Skin of body (tissue), 2 donors: ENCODE data around the gene CRIM1. TPM values are rescaled to one million over a fixed set of nuclear protein-coding genes. Genes with fewer than 3 reads are reported as not detected.

Experiments used
- DNase-seq: peaks from one replicate; lab custom pipeline; 2025; lab: John Stamatoyannopoulos, UW
- total RNA-seq: library from RNA; depleted of rRNA; stranded (reverse); fragments of >200 nt; gene quantifications from one replicate; pipeline ENCODE4 v1.2.3, GENCODE V29; 2014

Gene CRIM1
- total RNA-seq, 1 donor from 2014 or later, result 78.7 TPM

GRCh38 chr2:36570416-36570815 is 214.8 kb downstream of the CRIM1 start:
- no peak for DNase-seq

DNA sequence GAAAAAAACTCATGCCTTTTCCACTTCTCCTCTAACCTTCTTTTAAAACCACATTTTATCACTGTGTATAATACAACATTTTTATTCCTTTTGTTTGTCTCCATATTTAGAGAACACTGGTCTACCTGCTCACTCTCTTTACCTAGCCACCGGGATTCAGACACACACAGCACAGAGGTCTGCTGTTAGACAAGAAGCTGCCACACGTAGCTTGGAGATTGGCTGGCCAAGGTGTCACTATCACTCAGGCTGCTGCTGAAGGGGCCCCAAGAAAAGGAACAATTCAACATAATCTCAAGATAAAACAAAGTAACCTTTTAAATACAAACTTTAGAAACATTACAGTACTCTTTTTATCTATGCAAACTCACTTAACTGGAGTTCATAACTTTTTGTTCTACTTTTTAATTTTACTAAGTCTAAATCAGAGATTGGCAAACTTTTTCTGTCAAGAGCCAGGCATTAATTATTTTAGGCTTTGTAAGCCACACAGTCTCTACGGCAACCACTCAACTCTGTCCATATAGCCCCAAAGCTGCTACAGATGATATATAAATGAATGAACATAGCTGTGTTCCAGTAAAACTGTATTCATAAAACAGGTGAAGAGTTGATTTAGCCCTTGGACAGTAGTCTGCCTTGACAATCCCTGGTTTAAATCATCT is 216.6 kb downstream of the CRIM1 start:
- DNase-seq, result no peak

DNA sequence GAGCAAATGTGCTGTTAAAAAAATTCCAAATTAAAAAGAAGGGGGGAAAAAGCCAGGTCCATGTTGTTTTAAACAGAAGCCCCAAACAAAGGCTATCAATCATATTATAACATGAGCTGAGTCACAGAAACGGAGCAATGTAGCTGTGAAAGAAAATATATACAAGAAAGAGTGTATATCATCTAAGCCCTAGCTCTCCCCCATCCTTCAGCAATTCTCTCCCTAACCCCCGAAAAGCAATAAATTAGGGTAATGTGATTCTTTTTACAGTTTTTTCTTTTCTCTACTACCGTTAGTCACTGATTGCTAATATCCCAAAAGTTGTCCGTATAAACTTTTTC is 217.1 kb downstream of the CRIM1 start:
- no peak for DNase-seq

DNA sequence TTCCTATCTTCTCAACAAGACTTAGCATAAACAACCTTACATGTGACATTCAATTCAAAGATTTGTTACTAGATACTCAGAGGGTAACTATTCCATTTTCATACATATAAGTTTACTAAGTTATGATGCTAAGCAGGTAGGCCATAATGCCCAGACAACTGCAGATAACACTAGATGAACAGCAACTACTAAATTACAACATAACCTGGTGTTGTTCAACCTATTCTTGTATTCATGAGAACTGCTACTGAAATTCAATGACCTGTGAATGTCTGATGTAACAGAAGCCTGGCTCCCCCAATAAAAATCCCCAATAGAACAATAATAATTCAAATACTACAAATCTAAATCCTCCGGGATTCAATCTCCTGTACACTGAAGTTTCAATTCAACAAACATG is 217.6 kb downstream of the CRIM1 start:
- no peak for DNase-seq

DNA sequence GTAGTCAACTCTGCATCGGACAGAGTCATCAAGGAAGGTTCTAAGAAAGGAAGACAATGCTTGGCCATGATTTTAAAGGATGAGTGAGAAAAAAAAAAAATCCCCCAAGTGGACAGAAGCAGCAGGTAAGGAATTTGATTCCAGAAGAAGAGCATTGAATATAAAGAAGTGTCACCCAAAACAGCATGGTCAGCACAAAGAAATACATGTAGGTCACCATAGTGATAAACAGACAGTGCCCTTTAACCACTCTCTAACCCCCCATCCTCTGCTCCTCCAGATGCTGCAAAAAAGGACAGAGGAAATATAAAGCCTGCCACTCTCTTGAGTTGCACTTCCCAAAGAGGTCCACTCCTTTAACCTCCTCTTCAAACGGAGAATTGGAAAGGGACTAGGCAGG is 219.0 kb downstream of the CRIM1 start:
- no peak for DNase-seq

- no peak for DNase-seq
Observed at GRCh38 chr2:36577884-36578283, 222.3 kb downstream of the CRIM1 start.

DNA sequence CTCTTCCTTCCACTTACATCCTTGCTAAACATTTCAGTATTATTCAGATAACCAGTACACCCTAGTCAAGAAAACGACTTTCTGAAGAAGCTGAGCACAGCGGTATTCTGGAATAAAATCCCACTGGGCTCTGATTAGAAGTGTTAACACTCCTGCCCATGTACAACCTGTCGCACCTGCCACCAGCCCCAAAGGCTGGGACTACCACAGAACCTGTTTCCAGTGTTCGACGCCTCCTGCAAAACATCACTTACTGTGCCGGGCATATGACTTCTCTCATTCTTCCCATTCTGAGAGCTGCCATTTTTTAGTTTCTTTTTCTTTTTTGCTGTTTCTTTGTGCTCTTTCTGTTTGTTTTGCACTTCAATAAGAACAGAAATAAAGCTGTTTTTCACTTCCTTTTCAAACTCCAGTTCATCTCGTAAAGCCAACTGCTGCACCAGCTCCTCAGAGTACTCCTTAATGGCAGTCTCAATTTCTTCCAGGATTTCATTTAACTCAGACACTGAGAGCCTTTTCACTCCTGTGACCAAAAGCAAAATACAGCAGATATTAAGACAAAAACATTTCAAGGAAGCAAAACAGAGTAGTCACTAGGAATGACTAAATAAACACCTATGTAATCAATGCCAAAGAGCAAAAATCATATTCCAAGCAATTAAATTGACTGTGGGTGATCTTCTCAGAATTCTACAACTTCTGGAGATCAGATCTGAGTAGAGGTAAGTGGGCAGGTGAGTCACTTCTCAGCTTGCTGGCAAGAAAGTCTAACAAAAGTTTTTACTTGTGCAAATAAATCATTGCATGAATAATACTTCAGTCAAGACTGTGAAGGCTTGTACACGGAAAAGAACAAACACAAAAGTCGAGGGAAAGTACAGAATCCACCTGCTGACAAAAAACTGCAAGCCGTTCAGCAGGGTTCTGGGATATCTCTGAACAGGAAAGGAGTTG is 223.0 kb downstream of the CRIM1 start:
- DNase-seq, result no peak

GRCh38 chr2:36579297-36579664 is 223.7 kb downstream of the CRIM1 start:
- no peak for DNase-seq

DNA sequence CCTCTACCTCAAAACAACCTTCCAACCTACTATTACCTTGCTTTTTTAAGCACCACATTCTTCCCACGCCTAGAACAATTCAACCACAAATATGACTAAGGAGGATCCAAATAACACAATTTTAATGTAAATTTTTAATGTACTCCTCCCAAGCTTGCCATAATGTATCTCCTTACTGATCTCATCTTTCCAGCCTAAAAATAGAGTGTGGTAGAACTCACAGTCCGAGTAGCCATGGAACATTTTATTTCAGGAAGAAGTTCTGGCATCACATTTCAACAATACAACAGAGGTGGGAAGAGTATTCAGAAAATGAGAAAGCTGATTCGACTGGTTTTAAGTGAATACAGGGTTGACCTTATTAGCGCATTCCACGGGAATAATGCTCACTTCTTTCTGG is 227.0 kb downstream of the CRIM1 start:
- DNase-seq, result no peak

DNA sequence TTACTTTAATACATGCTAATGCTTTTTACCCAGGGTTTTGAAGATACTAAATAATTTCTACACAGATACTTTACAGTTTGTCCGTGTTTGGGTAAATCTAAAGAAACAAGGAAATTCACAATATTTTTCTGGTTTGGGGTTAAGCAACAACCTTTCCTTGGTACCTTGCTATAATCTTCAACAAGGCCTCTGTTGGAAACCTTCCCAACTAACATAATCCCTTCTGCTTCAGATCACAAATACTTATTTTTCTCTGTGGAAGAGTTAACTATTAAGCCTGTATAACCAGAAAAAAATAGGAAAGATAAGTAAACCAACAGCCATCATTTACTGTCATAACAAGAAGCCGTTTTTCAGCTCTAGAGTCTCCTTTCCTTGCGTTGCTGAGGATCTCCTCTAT is 227.4 kb downstream of the CRIM1 start:
- DNase-seq, result no peak

DNA sequence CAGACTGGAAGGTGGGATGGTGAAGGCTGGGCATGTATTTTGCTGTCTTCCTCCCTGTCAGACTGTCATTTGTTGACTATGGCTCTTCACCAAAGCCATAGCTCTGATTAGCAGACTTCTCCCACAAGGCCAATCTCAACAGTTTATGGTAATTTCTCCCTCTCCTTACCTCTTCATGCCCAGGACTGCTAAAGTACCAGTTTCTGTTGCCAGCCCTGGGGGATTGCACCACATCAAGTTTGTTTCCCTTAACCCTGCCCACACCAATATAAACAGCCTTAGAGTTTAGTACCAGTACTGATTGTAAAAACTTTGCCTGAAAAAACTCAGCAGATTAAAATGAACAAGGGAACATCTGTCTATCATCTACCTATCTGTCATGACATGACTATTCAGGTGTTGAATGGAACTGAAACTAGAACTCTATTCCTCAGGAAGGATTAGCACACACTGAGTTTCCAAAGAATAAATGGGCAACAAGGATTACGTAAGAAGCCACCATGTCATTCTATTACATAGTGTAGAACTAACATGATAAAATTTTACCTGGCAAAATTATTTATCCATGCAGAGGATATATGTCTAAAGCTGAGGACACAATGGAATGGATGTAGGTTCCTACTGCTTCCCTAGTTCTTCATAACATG is 228.7 kb downstream of the CRIM1 start:
- no peak for DNase-seq

DNA sequence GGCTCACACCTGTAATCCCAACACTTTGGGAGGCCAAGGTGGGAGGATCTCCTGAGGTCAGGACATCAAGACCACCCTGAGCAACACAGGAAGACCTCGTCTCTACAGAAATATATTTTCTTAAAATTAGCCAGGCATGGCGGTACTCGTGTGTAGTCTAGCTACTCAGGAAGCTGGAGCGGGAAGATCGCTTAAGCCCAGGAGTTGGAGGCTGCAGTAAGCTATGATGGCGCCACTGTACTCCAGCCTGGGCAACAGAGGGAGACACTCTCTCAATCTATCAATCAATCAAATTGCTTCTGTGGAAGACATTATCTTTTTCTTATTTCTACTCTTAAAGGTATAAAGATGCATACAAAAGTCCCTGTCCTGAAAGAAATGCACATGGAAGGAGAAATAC is 231.1 kb downstream of the CRIM1 start:
- DNase-seq, result no peak

GRCh38 chr2:36587101-36587500 is 231.5 kb downstream of the CRIM1 start:
- DNase-seq, result peak; percentile 61

- DNase-seq, result no peak
Observed at GRCh38 chr2:36587556-36587955, 232.0 kb downstream of the CRIM1 start.

DNA sequence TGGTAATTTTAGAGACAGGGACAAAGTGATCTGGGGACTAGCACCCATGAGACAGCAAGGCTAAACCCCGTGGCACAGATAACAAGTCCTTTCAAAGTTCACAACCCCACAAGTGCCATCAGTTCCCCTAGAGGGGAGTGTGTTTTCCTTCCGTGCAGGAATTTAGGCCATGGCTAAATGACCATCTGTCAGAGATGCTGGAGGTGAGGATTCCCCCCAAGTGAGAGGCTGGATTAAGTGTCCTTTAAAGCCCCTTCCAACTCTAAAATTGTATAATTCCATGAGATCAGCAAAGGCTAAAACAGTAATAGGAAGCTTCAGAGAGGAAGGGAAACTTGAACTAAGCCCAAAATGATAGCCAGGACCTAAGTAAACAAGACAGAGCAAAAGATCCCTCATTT is 233.7 kb downstream of the CRIM1 start:
- no peak for DNase-seq

DNA sequence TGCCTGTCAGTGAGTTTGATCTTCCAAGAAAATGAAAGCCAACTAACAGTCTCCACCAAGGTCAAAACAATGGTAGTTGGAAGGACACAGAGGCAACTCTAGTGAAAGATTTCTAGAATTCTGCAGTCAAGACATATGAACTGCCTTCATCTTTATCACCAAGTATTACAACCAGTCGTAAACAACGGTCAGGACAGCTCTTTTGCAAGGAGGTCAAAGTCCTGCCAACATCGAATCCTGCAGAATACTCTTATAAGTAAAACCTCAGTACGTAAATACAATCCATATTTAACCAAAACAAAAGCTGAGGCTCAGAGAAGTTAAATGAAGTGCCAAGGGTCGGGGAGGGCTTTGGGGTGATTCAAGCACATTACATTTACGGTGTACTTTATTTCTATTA is 239.3 kb downstream of the CRIM1 start:
- no peak for DNase-seq

- DNase-seq, result no peak
Observed at GRCh38 chr2:36596397-36596796, 240.8 kb downstream of the CRIM1 start.

DNA sequence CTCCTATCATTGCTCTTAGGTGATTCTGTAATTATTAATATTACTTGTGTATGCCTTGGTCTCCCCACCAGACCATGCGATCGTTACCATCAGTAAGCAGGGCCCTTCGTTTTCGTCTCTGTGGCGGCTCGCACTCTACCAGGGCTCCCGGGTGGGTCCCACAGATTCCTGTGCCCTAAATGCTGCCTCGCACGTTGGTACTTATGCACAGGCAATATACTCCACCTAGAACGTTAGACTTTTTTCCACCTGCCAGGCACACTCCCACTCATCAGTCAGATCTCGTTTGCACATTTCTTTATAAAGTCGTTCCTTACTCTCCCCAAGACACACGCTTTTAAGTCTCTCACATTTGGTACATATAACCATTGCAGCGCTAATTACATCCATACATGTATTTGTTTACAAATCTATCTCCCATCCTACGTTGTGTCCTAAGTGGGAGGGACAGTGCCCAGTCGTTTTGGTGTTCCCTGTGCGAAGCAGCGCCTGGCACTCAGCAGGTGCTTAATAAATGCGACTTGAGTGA is 241.5 kb downstream of the CRIM1 start:
- DNase-seq, result no peak

GRCh38 chr2:36597532-36598377 is 242.2 kb downstream of the CRIM1 start, which contains the start of gene FEZ2:
Gene FEZ2 (minus strand): TSS chr2:36598168. CDS start chr2:36598142, 26 bp downstream.
- peak; percentile 20 for DNase-seq
